ENCODE data around the gene FCGR2B. TPM values are rescaled to one million over a fixed set of nuclear protein-coding genes. Genes with fewer than 3 reads are reported as not detected.

FCGR2B gene
- total and polyA plus RNA-seq, 2 of the 13 experiments (the other 11 are each of a cell fraction or from before 2014, with no cell fraction given): not detected

- TF ChIP-seq ZBTB7B (CRISPR knock-in tag; IDR thresholded peaks at IDR 0.05) (peak; percentile 46; the same call in 1 of the 2 replicates), ZHX1 (CRISPR knock-in tag; IDR thresholded peaks at IDR 0.05; ENCODE audit: low read depth) (no peak), SYNCRIP (IDR thresholded peaks at IDR 0.05; ENCODE audit: insufficient read depth, low read depth, low read length) (no peak), HNRNPL (IDR thresholded peaks at IDR 0.05; ENCODE audit: low read depth, low read length) (no peak), CREB1 (IDR thresholded peaks at IDR 0.05) (no peak), CREB1 (CRISPR knock-in tag; IDR thresholded peaks at IDR 0.05) (peak; percentile 38; the same call in 1 of the 2 replicates), DR1 (CRISPR knock-in tag; IDR thresholded peaks at IDR 0.05) (no peak), NFE2 (CRISPR knock-in tag; IDR thresholded peaks at IDR 0.05) (no peak), SKIL (CRISPR knock-in tag; IDR thresholded peaks at IDR 0.05; ENCODE audit: borderline replicate concordance) (peak; percentile 94), ZSCAN30 (CRISPR knock-in tag; IDR thresholded peaks at IDR 0.05) (no peak), ZSCAN5A (CRISPR knock-in tag; IDR thresholded peaks at IDR 0.05; ENCODE audit: borderline replicate concordance) (no peak), ZZZ3 (CRISPR knock-in tag; IDR thresholded peaks at IDR 0.05; ENCODE audit: borderline replicate concordance) (no peak), HNRNPUL1 (IDR thresholded peaks at IDR 0.05; ENCODE audit: low read depth, low read length) (no peak), SALL2 (CRISPR knock-in tag; IDR thresholded peaks at IDR 0.05) (no peak), HNRNPK (IDR thresholded peaks at IDR 0.05; ENCODE audit: low read depth, low read length, poor library complexity, severe bottlenecking) (no peak), ELF4 (CRISPR knock-in tag; IDR thresholded peaks at IDR 0.05; ENCODE audit: borderline replicate concordance) (no peak), RELA (CRISPR knock-in tag; IDR thresholded peaks at IDR 0.05) (no peak), NFYC (CRISPR knock-in tag; IDR thresholded peaks at IDR 0.05) (no peak), MAX (IDR thresholded peaks at IDR 0.05) (peak; percentile 45; the same call in 1 of the 2 replicates), MXI1 (IDR thresholded peaks at IDR 0.05; ENCODE audit: borderline replicate concordance, low read depth, low read length) (no peak), THRA (CRISPR knock-in tag; IDR thresholded peaks at IDR 0.05; ENCODE audit: borderline replicate concordance) (peak; percentile 61; the same call in 1 of the 2 replicates), ZNF251 (CRISPR knock-in tag; IDR thresholded peaks at IDR 0.05) (no peak)
Measured at GRCh38 chr1:161702250-161702649, 39.3 kb downstream of the FCGR2B start (continued).
